H1 (cell line): ENCODE data around the gene LMNA. TPM values are rescaled to one million over a fixed set of nuclear protein-coding genes. Genes with fewer than 3 reads are reported as not detected.

ENCODE experiments used
- BACH1 ChIP-seq: IDR thresholded peaks from 2 replicates; pipeline ENCODE4 v1.6.1; 2012; ENCODE audit warnings: low read length, improper control_type of control experiment
- FOSL1 ChIP-seq: IDR thresholded peaks from 2 replicates; pipeline ENCODE4 v1.6.1; 2011; ENCODE audit warnings: mild to moderate bottlenecking, low read depth, low read length, moderate library complexity; ENCODE audit not compliant: insufficient read depth
- SIX5 ChIP-seq: IDR thresholded peaks from 2 replicates; pipeline ENCODE4 v1.6.1; 2011; ENCODE audit warnings: mild to moderate bottlenecking, low read depth, low read length
- polyA plus RNA-seq, 7 experiments: library from polyadenylated mRNA; depleted of rRNA in 3 of 7; stranded (reverse) in 5 of 7; unstranded in 2 of 7; fragments of >200 nt in 5 of 7; fragments of 200-250 nt in 2 of 7; gene quantifications; 1 replicate in 5 of 7; 2 replicates in 1 of 7; 4 replicates in 1 of 7; pipeline versions ENCODE4 v1.2.1 to v1.2.3, GENCODE V29; 2011 to 2013; ENCODE audit warnings: missing spikeins in 2 of 7, mixed read lengths in 2 of 7
- total RNA-seq: library from RNA; stranded (reverse); fragmentation: NEBNext Ultra II Directional; extraction: Animal tissue kit (Norgen Biotek cat#: 25700); gene quantifications from 2 replicates; pipeline ENCODE4 v1.2.1, GENCODE V29; 2021
- TF ChIP-seq, protein P1 (sequence below): IDR thresholded peaks from 2 replicates; pipeline ENCODE4 v1.6.1; 2012; ENCODE audit warnings: low read length, inconsistent platforms

The LMNA gene
- total and polyA plus RNA-seq, 2 of the 8 experiments (the other 6 are each of a cell fraction or from before 2014, with no cell fraction given): 25.8 to 46.8 TPM

DNA sequence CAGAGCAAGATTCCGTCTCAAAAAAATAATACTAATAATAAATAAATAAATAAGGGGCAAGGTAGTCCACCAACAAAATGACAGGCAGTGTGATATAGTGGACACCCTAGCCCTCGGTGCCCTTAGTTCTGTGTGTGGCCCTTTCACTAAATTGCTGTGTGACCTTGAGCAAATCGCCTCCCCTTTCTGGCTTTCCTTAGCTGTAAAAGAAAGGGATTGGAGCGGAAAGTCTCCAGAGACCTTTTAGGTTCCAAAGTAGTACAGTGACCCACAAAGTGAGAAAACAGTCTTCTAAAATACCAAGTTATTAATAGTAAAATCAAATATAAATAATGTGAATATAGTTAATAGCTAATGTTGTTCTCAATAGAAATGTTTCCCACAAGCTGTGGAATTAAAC, 7.6 kb downstream of the LMNA start (continued):
- TF ChIP-seq FOSL1 (no peak), BACH1 (no peak), SIX5 (no peak)
- TF ChIP-seq, protein P1, sequence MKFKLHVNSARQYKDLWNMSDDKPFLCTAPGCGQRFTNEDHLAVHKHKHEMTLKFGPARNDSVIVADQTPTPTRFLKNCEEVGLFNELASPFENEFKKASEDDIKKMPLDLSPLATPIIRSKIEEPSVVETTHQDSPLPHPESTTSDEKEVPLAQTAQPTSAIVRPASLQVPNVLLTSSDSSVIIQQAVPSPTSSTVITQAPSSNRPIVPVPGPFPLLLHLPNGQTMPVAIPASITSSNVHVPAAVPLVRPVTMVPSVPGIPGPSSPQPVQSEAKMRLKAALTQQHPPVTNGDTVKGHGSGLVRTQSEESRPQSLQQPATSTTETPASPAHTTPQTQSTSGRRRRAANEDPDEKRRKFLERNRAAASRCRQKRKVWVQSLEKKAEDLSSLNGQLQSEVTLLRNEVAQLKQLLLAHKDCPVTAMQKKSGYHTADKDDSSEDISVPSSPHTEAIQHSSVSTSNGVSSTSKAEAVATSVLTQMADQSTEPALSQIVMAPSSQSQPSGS: no peak
- TF ChIP-seq, all 59 proteins: peak for 0
